GM19099 (cell line): Measurements from ENCODE around the gene GALNTL6.

Experiments used
- POLR2A ChIP-seq: IDR thresholded peaks from 3 replicates; pipeline ENCODE4 v1.6.1; 2011; ENCODE audit warnings: low read depth; ENCODE audit not compliant: insufficient read length; ENCODE audit errors: extremely low read depth

Gene GALNTL6

GRCh38 chr4:172163215-172163614 is 350.0 kb downstream of the GALNTL6 start:
- TF ChIP-seq POLR2A = no peak

GRCh38 chr4:172168888-172169287 is 355.7 kb downstream of the GALNTL6 start:
- TF ChIP-seq POLR2A = no peak

- TF ChIP-seq POLR2A = no peak
Observed at GRCh38 chr4:172169871-172170270, 356.7 kb downstream of the GALNTL6 start.

- TF ChIP-seq POLR2A = no peak
Observed at GRCh38 chr4:172173206-172173605, 360.0 kb downstream of the GALNTL6 start.

DNA sequence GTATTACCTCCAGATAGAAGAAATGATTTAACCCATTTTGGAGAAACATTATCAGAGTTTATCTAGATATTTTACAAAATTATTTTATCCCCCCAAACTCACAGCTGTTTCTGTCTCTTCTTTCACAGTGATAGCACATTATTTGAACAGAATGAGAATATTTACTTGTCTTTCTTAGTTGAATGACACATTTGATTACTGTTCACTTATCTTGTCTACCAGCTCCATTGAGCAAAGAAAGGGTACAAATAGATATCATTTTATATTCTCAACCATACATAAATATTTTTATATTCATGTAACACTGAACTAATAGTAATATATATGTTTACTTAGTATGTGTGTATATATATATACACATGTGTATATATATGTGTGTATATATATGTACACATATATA is 364.2 kb downstream of the GALNTL6 start:
- no peak for TF ChIP-seq POLR2A

DNA sequence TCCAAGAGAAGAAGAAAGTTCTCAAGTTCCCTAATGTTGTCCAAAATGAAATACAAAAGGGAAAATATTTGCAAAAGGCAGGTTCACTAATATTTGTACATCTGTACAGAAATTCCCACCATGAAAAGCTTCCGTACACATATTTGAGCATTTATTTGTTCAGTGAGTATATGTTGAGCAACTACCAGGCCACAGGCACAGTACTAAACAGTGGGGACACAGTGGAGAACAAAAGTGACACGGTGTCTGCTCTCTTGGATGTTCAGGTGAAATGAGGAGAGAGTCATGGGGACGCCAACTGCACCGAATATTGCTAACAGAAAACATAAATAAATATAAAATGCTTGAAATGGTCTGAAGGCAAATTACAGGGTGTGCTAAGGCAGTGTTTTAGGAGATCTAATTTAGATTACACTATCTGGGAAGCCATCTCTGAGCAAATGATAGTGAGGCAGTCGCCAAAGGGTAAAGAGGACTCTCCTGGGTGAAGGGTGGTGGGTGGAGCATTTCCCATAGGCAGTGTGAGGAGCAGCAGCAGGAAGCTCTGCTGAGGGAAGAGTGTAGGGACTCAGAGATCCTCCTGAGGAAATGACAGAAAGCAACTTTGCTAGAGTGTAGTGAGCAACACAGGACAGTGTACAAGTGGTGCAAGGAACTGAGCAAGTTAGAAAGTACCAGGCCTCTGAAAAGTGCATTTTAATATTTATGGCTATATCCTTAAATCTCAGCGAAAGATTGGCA is 375.2 kb downstream of the GALNTL6 start:
- TF ChIP-seq POLR2A = no peak

GRCh38 chr4:172202480-172203076 is 389.4 kb downstream of the GALNTL6 start:
- no peak for TF ChIP-seq POLR2A

DNA sequence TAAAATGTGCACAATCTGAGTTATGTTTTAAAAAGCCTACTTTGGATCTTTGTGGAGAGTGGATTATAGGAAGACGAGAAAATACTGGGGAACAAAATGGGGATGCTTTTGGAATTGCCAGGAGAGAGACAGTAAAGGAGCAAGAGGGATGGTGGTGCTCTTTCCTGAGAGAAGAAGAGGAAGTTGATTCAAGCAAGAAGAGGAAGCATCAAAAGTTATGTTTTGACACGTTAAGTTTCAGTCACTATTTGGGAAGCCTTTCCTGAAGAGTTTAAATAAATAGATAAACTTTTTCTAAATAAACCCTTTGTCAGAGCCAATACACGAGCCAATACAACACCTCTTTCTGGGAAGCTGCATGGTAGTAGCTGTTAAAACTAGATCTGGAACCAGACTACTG is 394.1 kb downstream of the GALNTL6 start:
- TF ChIP-seq POLR2A = no peak

- no peak for TF ChIP-seq POLR2A
Observed at GRCh38 chr4:172207886-172208285, 394.7 kb downstream of the GALNTL6 start.

- TF ChIP-seq POLR2A = no peak
Observed at GRCh38 chr4:172220679-172221078, 407.5 kb downstream of the GALNTL6 start.

DNA sequence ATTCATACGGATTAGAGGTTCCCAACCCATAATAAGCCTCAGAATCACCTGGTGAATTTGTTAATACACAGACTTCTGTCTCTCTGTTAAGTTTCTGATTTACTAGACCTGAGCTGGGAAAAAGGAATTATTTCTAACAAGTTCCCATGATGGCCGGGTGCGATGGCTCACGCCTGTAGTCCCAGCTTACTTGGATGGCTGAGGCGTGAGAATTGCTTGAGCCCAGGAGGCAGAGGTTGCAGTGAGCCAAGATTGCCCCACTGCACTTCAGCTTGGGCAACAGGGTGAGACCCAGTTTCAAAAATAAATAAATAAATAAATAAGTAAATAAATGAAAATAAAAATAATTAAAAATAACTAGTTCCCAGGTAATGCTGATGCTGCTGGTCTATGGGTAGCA is 412.3 kb downstream of the GALNTL6 start:
- no peak for TF ChIP-seq POLR2A

DNA sequence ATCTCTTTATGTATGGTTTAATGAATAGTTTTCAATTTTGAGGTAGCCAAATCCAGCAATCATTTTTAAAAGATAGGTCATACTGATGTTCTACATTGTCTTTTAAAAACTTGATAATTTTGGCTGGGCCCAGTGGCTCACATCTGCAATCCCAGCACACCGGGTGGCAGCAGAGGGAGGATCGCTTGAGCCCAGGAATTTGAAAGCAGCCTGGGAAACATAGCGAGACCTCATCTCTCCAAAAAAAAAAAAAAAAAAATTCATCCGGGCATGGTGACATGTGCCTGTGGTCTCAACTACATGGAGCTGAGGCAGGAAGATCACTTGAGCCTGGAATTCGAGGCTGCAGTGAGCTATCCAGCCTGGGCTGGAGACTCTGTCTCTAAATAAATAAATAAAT is 419.8 kb downstream of the GALNTL6 start:
- no peak for TF ChIP-seq POLR2A

DNA sequence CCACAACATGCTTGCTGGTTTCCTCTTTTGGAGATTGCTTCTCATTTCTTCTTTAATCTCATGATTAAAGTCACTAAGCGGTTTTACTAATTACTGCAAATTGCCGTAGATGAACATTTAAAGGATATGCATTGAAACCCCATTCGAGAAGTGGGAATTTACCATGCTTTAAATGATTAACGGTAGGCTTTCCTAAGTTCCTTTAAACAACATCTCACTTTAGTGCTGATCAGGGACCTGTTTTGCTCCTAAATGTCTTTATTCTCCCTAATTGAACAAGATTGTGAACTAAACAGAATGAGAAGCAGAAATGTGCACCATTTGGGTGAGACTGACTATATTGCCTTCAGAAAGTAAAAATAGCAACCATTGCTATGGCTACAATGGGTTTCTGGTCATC is 430.3 kb downstream of the GALNTL6 start:
- TF ChIP-seq POLR2A = no peak

- TF ChIP-seq POLR2A = no peak
Observed at GRCh38 chr4:172245516-172245915, 432.3 kb downstream of the GALNTL6 start.

DNA sequence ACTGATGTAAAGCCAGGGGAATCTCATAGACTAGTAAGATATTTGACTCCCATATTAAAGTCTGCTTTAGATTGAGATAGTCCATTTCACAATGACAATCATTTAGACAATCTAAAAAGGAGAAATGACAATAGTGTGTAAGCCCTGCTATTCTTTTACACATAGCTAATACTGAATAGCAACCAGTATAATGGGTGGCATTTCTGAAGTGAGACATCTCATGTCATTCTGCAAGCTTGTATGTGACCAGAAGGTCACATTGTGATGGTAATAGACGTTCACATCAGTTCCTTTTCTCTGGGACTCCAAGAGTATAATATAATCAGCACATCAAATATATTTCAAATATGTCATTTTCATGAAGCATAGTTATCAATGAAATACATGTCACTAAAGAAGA is 440.2 kb downstream of the GALNTL6 start:
- TF ChIP-seq POLR2A = no peak

GRCh38 chr4:172256820-172257219 is 443.6 kb downstream of the GALNTL6 start:
- no peak for TF ChIP-seq POLR2A

GRCh38 chr4:172270397-172270796 is 457.2 kb downstream of the GALNTL6 start:
- no peak for TF ChIP-seq POLR2A
